Aorta (tissue), 5 donors: Measurements from ENCODE around the gene ORC6. TPM values are rescaled to one million over a fixed set of nuclear protein-coding genes. Genes with fewer than 3 reads are reported as not detected.

Experiments
- ATAC-seq: fragments of 200-7000 bp; cut with Tn5 transposase; one replicate; pipeline ENCODE4 v1.9.1; 2022; ENCODE audit warnings: moderate library complexity; ENCODE audit not compliant: low FRiP score
- DNase-seq, 2 donors: peaks; one replicate each; pipeline ENCODE4 v3.0.0-alpha.2; 2020
- H3K27ac ChIP-seq, 2 donors: one replicate each; pipeline ENCODE4 v1.5.1; 2013; ENCODE audit warnings: low read length in 2 of 2, mild to moderate bottlenecking in 2 of 2, moderate library complexity in 2 of 2, control low read depth in 1 of 2, inconsistent platforms in 1 of 2, low read depth in 1 of 2
- H3K27me3 ChIP-seq, 2 donors: one replicate each; pipeline ENCODE4 v1.6.1; 2013; ENCODE audit warnings: control low read depth in 1 of 2, low read length in 1 of 2, mild to moderate bottlenecking in 1 of 2, moderate library complexity in 1 of 2; ENCODE audit not compliant: insufficient read depth in 2 of 2, control insufficient read depth in 1 of 2
- H3K36me3 ChIP-seq, 2 donors: one replicate each; pipeline ENCODE4 v1.6.1; 2013; ENCODE audit warnings: control low read depth in 1 of 2, low read length in 1 of 2, mild to moderate bottlenecking in 1 of 2; ENCODE audit not compliant: insufficient read depth in 2 of 2, control insufficient read depth in 1 of 2
- H3K4me1 ChIP-seq, 2 donors: one replicate each; pipeline ENCODE4 v1.6.1; 2013; ENCODE audit warnings: low read length in 2 of 2, control low read depth in 1 of 2, mild to moderate bottlenecking in 1 of 2, moderate library complexity in 1 of 2; ENCODE audit not compliant: insufficient read depth in 2 of 2, control insufficient read depth in 1 of 2
- H3K4me3 ChIP-seq, 2 donors: one replicate each; pipeline ENCODE4 v1.5.1; 2013; ENCODE audit warnings: low read length in 2 of 2, control low read depth in 1 of 2, mild to moderate bottlenecking in 1 of 2
- H3K9me3 ChIP-seq: one replicate; pipeline ENCODE4 v1.6.1; 2013; ENCODE audit warnings: mild to moderate bottlenecking, low read length; ENCODE audit not compliant: control insufficient read depth
- WGBS, 2 donors: extraction: QIAGEN DNeasy Blood & Tissue Kit; methylation state at CpG; one replicate each; pipeline ENCODE4 v1.1.7; 2013; 5-methylcytosine and 5-hydroxymethylcytosine counted together
- intact Hi-C, 2 donors: fragments of 100-400 bp; cut with DNase I; formaldehyde crosslinking; loops; one replicate each; pipeline versions ENCODE4 v1.14.2 to v1.15.0; 2022
- polyA plus RNA-seq, 2 donors: library from polyadenylated mRNA; stranded (reverse); fragments of 200-250 nt; gene quantifications; one replicate each; pipeline ENCODE4 v1.2.3, GENCODE V29; 2013
- total RNA-seq, 2 donors: library from RNA; stranded (reverse); fragmentation: NEBNext Ultra II Directional; extraction: Animal tissue kit (Norgen Biotek cat#: 25700); gene quantifications; one replicate each; pipeline ENCODE4 v1.2.1, GENCODE V29; 2021
- donor health status: healthy with polysubstance abuse.
- donor health status: Bipolar disorder and iron deficiency.
- donor health status: DM: no; HTN: no; CAD: no.
- donor health status: DM: no; HTN: no; CAD: no.
- donor health status: DM: yes; HTN: yes; CAD: no.

ORC6 gene
- total and polyA plus RNA-seq, 4 donors, result 0.31 to 2.3 (median 1.6) TPM

DNA sequence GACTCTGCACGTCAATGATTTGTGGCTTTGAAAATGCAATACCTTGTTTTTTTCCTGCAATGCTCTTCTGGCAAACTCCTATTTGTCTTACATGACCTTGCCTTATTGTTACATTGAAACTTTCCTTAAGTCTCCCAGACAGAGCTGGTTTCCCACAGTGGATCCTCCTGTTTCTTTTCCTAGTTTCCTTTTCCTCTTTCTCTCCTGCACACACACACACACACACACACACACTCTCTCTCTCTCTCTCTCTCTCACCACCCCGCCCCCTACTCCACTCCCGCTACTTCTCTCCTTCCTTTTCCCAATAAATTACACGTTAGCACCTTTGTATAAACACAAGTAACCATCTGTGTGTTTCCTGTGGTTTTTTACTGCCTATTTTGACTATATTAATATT lies 2.3 kb downstream of the ORC6 start:
- Histone ChIP-seq H3K4me3 (no peak overlapping the region), H3K27me3 (no peaks in the 10 kb centered on the region), H3K27ac (no peak overlapping the region), H3K9me3 (no peaks in the 10 kb centered on the region), H3K4me1 (peaks cover 0 to under 1% of the 10 kb centered on the region in 2 donors), H3K36me3 (no peaks in the 10 kb centered on the region)
- 79 to 80% methylated on average over 4 of the region's 4 CpGs for WGBS, 2 donors
- no peak for ATAC-seq
- DNase-seq, result no peak
- intact Hi-C loops, result loop anchor here in 1 of 2 donors (10.0 kb wide), 1 partner anchor 133 kb away; no protein-coding TSS in a partner anchor

- Histone ChIP-seq H3K4me1 (no peaks in the 10 kb centered on the region), H3K27ac (no peak overlapping the region), H3K27me3 (no peaks in the 10 kb centered on the region), H3K36me3 (no peaks in the 10 kb centered on the region), H3K4me3 (no peak overlapping the region), H3K9me3 (no peaks in the 10 kb centered on the region)
- ATAC-seq (no peak), DNase-seq (no peak)
- intact Hi-C loops, result loop anchor here in 1 of 2 donors (10.0 kb wide), 1 partner anchor 131 kb away; no protein-coding TSS in a partner anchor
- WGBS, 2 donors, result 85 to 96% methylated on average over 2 of the region's 2 CpGs
These were observed 4.1 kb downstream of the ORC6 start for GRCh38 chr16:46693598-46693997.

DNA sequence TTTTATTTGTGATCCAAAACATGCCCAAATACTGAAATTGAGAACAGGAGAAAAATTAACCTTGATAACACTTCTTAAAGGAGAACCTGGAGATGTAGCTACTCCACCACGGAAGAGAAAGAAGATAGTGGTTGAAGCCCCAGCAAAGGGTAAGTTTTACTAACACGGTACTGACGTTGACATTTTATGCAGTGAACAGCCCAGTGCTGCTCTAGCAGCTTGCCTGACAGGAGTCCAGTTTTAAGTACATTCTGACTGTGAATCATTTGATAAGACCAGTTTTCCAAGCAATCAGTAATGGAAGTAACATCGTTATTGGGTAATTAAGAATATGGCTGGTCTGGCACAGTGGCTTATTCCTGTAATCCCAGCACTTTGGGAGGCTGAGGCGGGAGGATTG lies 6.5 kb downstream of the ORC6 start:
- ATAC-seq (no peak), DNase-seq (no peak)
- intact Hi-C loops, result loop anchor here in 1 of 2 donors (10.0 kb wide), 1 partner anchor 129 kb away; no protein-coding TSS in a partner anchor
- Histone ChIP-seq H3K27ac (no peak overlapping the region), H3K9me3 (no peaks in the 10 kb centered on the region), H3K27me3 (no peaks in the 10 kb centered on the region), H3K36me3 (no peaks in the 10 kb centered on the region), H3K4me1 (no peaks in the 10 kb centered on the region), H3K4me3 (no peak overlapping the region)
- 95% methylated on average over 5 of the region's 5 CpGs for whole genome bisulfite sequencing, 2 donors

- Histone ChIP-seq H3K27me3 (no peaks in the 10 kb centered on the region), H3K9me3 (no peaks in the 10 kb centered on the region), H3K36me3 (no peaks in the 10 kb centered on the region), H3K4me1 (no peaks in the 10 kb centered on the region), H3K27ac (no peak overlapping the region), H3K4me3 (no peak overlapping the region)
- WGBS, 2 donors, result 29 to 42% methylated on average over 3 of the region's 3 CpGs
- intact Hi-C loops, result loop anchor here in 1 of 2 donors (10.0 kb wide), 1 partner anchor 128 kb away; no protein-coding TSS in a partner anchor
- ATAC-seq (no peak), DNase-seq (no peak)
These were observed 7.5 kb downstream of the ORC6 start for GRCh38 chr16:46696957-46697356.

GRCh38 chr16:46700048-46700447 lies 10.6 kb downstream of the ORC6 start:
- Histone ChIP-seq H3K4me1 (no peaks in the 10 kb centered on the region), H3K27me3 (no peaks in the 10 kb centered on the region), H3K36me3 (no peaks in the 10 kb centered on the region), H3K4me3 (no peak overlapping the region), H3K9me3 (no peaks in the 10 kb centered on the region), H3K27ac (no peak overlapping the region)
- no peak for ATAC-seq
- WGBS, 2 donors, result 95 to 98% methylated on average over 3 of the region's 3 CpGs
- intact Hi-C loops, result no loop called here
- DNase-seq, result no peak

DNA sequence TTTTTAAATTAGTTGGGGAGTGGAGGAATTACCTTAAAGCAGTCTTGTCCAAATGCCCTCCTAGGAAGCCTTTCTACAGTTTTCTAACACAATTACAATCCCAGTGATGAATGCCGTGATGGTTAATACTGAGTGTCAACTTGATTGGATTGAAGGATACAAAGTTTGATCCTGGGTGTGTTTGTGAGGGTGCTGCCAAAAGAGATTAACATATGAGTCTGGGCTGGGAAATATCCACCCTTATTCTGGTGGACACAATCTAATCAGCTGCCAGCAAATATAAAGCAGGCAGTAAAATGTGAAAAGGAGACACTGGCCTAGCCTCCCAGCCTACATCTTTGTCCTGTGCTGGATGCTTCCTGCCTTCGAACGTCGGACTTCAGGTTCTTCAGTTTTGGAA lies 12.2 kb downstream of the ORC6 start:
- intact Hi-C loops, result no loop called here
- ATAC-seq (no peak), DNase-seq (no peak)
- Histone ChIP-seq H3K4me1 (no peaks in the 10 kb centered on the region), H3K4me3 (no peak overlapping the region), H3K36me3 (no peaks in the 10 kb centered on the region), H3K9me3 (no peaks in the 10 kb centered on the region), H3K27me3 (no peaks in the 10 kb centered on the region), H3K27ac (no peak overlapping the region)
- 85 to 91% methylated on average over 4 of the region's 4 CpGs for WGBS, 2 donors

GRCh38 chr16:46702030-46702429 lies 12.6 kb downstream of the ORC6 start:
- WGBS, 2 donors, result 77 to 79% methylated on average over 2 of the region's 2 CpGs
- Histone ChIP-seq H3K27me3 (no peaks in the 10 kb centered on the region), H3K4me3 (no peak overlapping the region), H3K27ac (no peak overlapping the region), H3K36me3 (no peaks in the 10 kb centered on the region), H3K4me1 (no peaks in the 10 kb centered on the region), H3K9me3 (no peaks in the 10 kb centered on the region)
- ATAC-seq (no peak), DNase-seq (no peak)
- intact Hi-C loops, result no loop called here

DNA sequence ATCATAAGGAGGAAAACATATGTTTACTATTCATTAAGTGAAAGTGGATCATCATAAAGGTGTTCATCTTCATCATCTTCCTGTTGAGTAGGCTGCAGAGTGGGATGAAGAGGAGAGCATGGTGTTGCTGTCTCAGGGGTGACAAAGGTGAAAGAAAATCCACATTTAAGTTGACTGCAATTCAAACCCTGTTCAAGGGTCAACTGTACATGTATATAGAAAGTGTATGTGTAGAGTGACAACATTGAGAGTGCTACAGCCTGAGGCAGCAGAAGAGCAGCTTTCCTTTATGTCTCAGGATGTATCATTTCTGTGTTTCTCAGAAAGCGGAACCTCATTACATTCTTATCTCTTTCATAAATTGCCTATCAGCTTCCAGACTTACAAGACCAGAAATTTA lies 17.2 kb downstream of the ORC6 start:
- WGBS, 2 donors, result 0% methylated on average over 1 of the region's 1 CpG
- no peaks in the 10 kb centered on the region for H3K36me3 ChIP-seq
- no peaks in the 10 kb centered on the region for H3K27me3 ChIP-seq
- H3K4me1 ChIP-seq, result no peaks in the 10 kb centered on the region
- no peak overlapping the region for H3K4me3 ChIP-seq
- no peak for DNase-seq
- no peak for ATAC-seq
- no peaks in the 10 kb centered on the region for H3K9me3 ChIP-seq
- intact Hi-C loops, result no loop called here
- H3K27ac ChIP-seq, result no peak overlapping the region

DNA sequence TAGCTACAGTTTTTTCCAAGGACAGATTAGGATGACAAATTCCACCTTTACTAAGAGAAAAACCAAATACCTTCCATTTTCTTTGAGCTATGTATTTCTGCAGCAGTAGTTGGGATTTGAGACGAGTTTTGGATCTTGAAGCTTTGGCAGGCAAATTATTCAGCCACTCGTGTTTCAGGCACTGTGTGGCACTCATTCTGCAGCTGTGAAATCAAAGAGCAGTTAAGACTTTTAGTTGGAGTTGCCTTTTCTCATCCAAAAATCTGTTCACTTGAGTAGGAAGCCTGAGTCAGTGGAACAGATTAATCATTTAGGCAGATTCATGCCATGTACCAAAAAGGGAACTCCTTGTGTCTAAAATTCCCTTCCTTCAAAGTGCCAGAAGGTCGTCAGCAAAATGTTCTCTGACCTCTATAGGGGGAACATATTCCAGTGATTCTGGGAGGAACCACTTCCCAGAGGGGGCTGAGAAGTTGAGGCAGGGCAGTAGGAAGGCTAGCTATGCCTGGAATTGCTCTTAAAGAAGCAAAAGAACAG lies 20.1 kb downstream of the ORC6 start:
- DNase-seq (no peak), ATAC-seq (no peak)
- no peaks in the 10 kb centered on the region for H3K4me1 ChIP-seq
- H3K4me3 ChIP-seq, result no peak overlapping the region
- H3K9me3 ChIP-seq, result no peaks in the 10 kb centered on the region
- no peak overlapping the region for H3K27ac ChIP-seq
- H3K36me3 ChIP-seq, result no peaks in the 10 kb centered on the region
- intact Hi-C loops, result no loop called here
- H3K27me3 ChIP-seq, result no peaks in the 10 kb centered on the region
- 17 to 20% methylated on average over 3 of the region's 3 CpGs for WGBS, 2 donors
